HCT116 (cell line): ENCODE data around the gene C1orf21. TPM values are rescaled to one million over a fixed set of nuclear protein-coding genes. Genes with fewer than 3 reads are reported as not detected.

Source experiments
- ATAC-seq: fragments of 200-7000 bp; cut with Tn5 transposase; 2 replicates; pipeline ENCODE4 v1.9.1; 2020; ENCODE audit warnings: mild to moderate bottlenecking, moderate library complexity
- BruUV-seq: library from RNA; stranded (reverse); fragments of 400-500 nt; replicated peaks from 2 replicates; lab custom pipeline; 2021; lab: Mats Ljungman, UMichigan
- CTCF ChIA-PET: fragments of 300-600 bp; sonication (Branson Sonifier 250); formaldehyde crosslinking; loops from one replicate; lab custom pipeline; 2021; ENCODE audit warnings: antibody characterized with exemption; lab: Charles Lee
- POLR2A ChIA-PET: fragments of 300-600, 350-600 bp; sonication (Branson Sonifier 250); formaldehyde crosslinking; loops from one replicate; lab custom pipeline; 2021; ENCODE audit warnings: antibody characterized with exemption; lab: Charles Lee
- RAD21 ChIA-PET, 2 experiments: fragments of 300-600 bp; sonication (Branson Sonifier 250); formaldehyde crosslinking; loops; one replicate each; lab custom pipeline; 2023; ENCODE audit warnings: low total read pairs in 2 of 2; ENCODE audit not compliant: uncharacterized antibody in 2 of 2, unreplicated experiment in 2 of 2, low non-redundant PET in 1 of 2; lab: Charles Lee
- DNase-seq: peaks from one replicate; pipeline ENCODE4 v3.0.0-alpha.2; 2010; ENCODE audit warnings: low read depth, low spot score
- H2AFZ ChIP-seq: fragments of 200-600 bp; shearing (Covaris generic), sonication (generic); 2 replicates; pipeline ENCODE4 v1.6.1; 2017; ENCODE audit warnings: low read depth, mixed run types, mixed read lengths, antibody characterized with exemption, low read length; ENCODE audit not compliant: poor library complexity, severe bottlenecking
- H3K27ac ChIP-seq: 2 replicates; pipeline ENCODE4 v1.5.1; 2012; ENCODE audit warnings: low read depth, low read length
- H3K27me3 ChIP-seq: fragments of 200-600 bp; sonication (generic); 2 replicates; pipeline ENCODE4 v1.6.1; 2016; ENCODE audit warnings: mixed run types, low read length, mixed read lengths; ENCODE audit not compliant: insufficient read depth
- H3K36me3 ChIP-seq, 2 experiments: fragments of 200-500 bp in 1 of 2; fragments of 200-600 bp in 1 of 2; sonication (Bioruptor generic) in 1 of 2; sonication (generic) in 1 of 2; 2 replicates each; pipeline versions ENCODE4 v1.5.1 to v1.6.1; 2014 to 2016; ENCODE audit warnings: low read length in 2 of 2, inconsistent platforms in 1 of 2, mixed read lengths in 1 of 2, mixed run types in 1 of 2; ENCODE audit not compliant: insufficient read depth in 2 of 2, control insufficient read depth in 1 of 2
- H3K4me1 ChIP-seq, 2 experiments: fragments of 200-600 bp in 1 of 2; sonication (generic) in 1 of 2; 2 replicates each; pipeline versions ENCODE4 v1.5.1 to v1.6.1; 2012 to 2017; ENCODE audit warnings: low read length in 2 of 2, inconsistent platforms in 1 of 2, mild to moderate bottlenecking in 1 of 2, mixed read lengths in 1 of 2, mixed run types in 1 of 2, moderate library complexity in 1 of 2; ENCODE audit not compliant: insufficient read depth in 2 of 2, control insufficient read depth in 1 of 2
- H3K4me2 ChIP-seq: fragments of 200-600 bp; sonication (generic); 2 replicates; pipeline ENCODE4 v1.6.1; 2017; ENCODE audit warnings: mixed run types, low read length, mixed read lengths
- H3K4me3 ChIP-seq, 2 experiments: fragments of 200-600 bp in 1 of 2; sonication (generic) in 1 of 2; replicated peaks in 1 of 2; 2 replicates each; pipeline ENCODE4 v1.5.1; 2011 to 2016; ENCODE audit warnings: low read length in 2 of 2, control low read depth in 1 of 2, low read depth in 1 of 2, mild to moderate bottlenecking in 1 of 2, mixed read lengths in 1 of 2, mixed run types in 1 of 2
- H3K79me2 ChIP-seq: fragments of 200-600 bp; sonication (generic); 2 replicates; pipeline ENCODE4 v1.6.1; 2017; ENCODE audit warnings: mild to moderate bottlenecking, mixed run types, low read length, moderate library complexity, mixed read lengths; ENCODE audit not compliant: insufficient read depth
- H3K9ac ChIP-seq: fragments of 200-600 bp; sonication (generic); 2 replicates; pipeline ENCODE4 v1.6.1; 2016; ENCODE audit warnings: low read length, mixed read lengths
- H3K9me2 ChIP-seq: fragments of 200-600 bp; sonication (generic), shearing (Covaris generic); 2 replicates; pipeline ENCODE4 v1.6.1; 2017; ENCODE audit warnings: mixed run types, mild to moderate bottlenecking, moderate library complexity; ENCODE audit not compliant: insufficient read depth
- H3K9me3 ChIP-seq, 2 experiments: fragments of 200-500 bp in 1 of 2; fragments of 200-600 bp in 1 of 2; sonication (Bioruptor generic) in 1 of 2; sonication (generic) in 1 of 2; 2 replicates each; pipeline ENCODE4 v1.6.1; 2014 to 2017; ENCODE audit warnings: low read length in 2 of 2, mixed read lengths in 2 of 2, inconsistent platforms in 1 of 2, low read depth in 1 of 2, mild to moderate bottlenecking in 1 of 2, mixed run types in 1 of 2, moderate library complexity in 1 of 2; ENCODE audit not compliant: control insufficient read depth in 1 of 2, insufficient read depth in 1 of 2
- H4K20me1 ChIP-seq: fragments of 200-600 bp; sonication (generic), shearing (Covaris generic); 2 replicates; pipeline ENCODE4 v1.6.1; 2017; ENCODE audit warnings: mixed run types, mild to moderate bottlenecking, moderate library complexity; ENCODE audit not compliant: insufficient read depth
- EGR1 ChIP-seq: IDR thresholded peaks from 2 replicates; pipeline ENCODE4 v1.6.1; 2012; ENCODE audit warnings: low read depth
- RAD21 ChIP-seq: IDR thresholded peaks from 2 replicates; pipeline ENCODE4 v1.6.1; 2012; ENCODE audit warnings: low read depth, mild to moderate bottlenecking
- REST ChIP-seq: IDR thresholded peaks from 2 replicates; pipeline ENCODE4 v1.6.1; 2012; ENCODE audit warnings: low read depth
- intact Hi-C: fragments of 100-400 bp; cut with micrococcal nuclease; formaldehyde crosslinking; loops from 2 replicates; pipeline ENCODE4 v1.10.0; 2022
- total RNA-seq: library from RNA; stranded (reverse); gene quantifications from one replicate; pipeline ENCODE4 v1.2.1, GENCODE V29; 2021; ENCODE audit not compliant: unreplicated experiment

C1orf21 gene
- total RNA-seq, 1 experiment from 2014 or later: 8.9 TPM

DNA sequence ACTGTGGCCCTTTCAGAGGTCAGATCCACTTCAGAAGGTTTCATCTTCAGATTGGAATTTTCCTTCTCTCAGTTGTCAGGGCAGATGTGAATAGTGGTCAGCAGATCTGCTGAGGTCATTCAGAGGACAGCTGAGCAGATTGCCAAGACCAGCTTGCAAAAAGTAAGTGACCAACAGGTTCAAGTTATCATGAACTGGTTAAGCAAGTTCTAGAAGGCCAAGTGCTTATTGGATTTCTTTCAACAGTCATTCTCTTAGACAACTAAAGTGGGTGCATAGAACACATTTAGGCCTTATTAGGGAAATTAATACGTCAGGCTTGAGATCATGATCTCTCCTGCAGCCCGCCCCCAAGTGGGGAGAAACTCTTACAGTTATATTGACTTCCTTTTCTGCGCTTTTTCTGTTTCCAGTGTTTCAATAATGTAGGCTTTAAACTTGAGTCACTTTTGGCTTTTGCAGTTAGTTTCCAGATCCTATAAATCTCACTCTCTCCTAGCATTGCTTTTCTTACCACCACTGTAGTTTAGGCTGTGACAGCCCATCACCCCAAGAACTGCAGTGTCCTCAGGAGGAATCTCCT, 96.4 kb downstream of the C1orf21 start:
- no peaks in the 10 kb centered on the region for H3K27me3 ChIP-seq
- peaks cover 4 to 10% of the 10 kb centered on the region in 2 experiments; a peak in 2 of 4 replicates for H3K4me1 ChIP-seq
- no peaks in the 10 kb centered on the region for H3K79me2 ChIP-seq
- no peaks in the 10 kb centered on the region for H3K36me3 ChIP-seq
- no peak overlapping the region for H3K4me3 ChIP-seq
- H3K27ac ChIP-seq: no peak overlapping the region
- no peak for DNase-seq
- no peak for TF ChIP-seq REST
- TF ChIP-seq EGR1: no peak
- 0 out of 2 replicates have a peak, but pooled peaks have one; percentile 2 for TF ChIP-seq RAD21
- RAD21 ChIA-PET: no interaction called here
- CTCF ChIA-PET: no interaction called here
- H3K9me3 ChIP-seq: no peaks in the 10 kb centered on the region
- no peak overlapping the region for H2AFZ ChIP-seq
- no peaks in the 10 kb centered on the region for H4K20me1 ChIP-seq
- ATAC-seq: no peak
- H3K4me2 ChIP-seq: peak overlapping the region; percentile 29
- H3K9me2 ChIP-seq: no peaks in the 10 kb centered on the region
- H3K9ac ChIP-seq: no peak overlapping the region
- BruUV-seq: no TSS peak
- POLR2A ChIA-PET: interaction anchor here (0.6 kb wide), 1 partner anchor 903 kb away, joined by 5 read pairs; no protein-coding TSS in a partner anchor
- intact Hi-C loops: no loop called here
